ENCODE measurements around the gene SQSTM1. TPM values are rescaled to one million over a fixed set of nuclear protein-coding genes. Genes with fewer than 3 reads are reported as not detected.
A peak's percentile ranks its signal among the peaks of the same experiment; 100 is the strongest.

The SQSTM1 gene
- total RNA-seq, 1 experiment from 2014 or later: 715 TPM

DNA sequence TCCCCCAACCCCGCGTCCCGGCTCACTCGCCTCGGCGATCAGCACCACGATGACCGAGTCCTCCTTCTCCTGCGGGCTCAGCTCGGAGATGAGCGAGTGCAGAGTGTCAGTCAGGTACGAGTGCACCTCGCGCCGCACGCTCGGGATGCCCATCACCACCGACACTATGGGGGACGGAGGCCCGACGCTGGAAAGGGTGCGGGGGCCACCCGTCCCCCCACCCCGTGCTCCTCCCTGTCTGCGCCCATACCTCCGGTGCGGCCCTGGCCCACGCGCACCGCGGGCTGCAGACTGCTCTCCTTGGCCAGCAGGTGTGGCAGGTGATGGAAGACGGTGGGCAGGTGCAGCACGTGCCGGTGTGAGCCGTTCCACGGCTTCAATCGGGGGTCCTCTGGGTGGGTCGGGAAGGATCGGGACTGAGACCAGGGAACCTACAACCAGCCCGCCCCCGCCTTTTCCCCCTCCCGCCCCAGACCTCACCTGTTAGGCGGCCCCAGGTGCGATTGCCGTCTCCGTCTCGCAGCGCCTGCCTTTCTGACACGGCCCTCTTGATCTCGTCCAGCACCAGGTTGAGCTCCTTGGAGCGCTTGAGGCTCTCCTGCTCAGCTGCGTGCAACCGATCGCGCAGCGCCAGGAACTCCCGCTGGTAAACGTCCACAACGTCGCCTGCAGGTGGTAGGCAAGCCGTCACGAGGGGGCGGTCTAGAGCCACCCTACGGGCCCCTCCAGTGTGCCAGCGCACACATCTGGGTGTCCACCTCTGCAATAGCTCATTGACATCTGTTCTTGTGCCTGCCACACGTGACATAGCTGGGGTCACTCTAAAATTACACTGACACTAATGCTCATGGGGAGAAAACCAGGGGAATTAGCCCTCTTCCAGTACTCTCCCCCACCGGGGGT is 19.1 kb upstream of the SQSTM1 start:
- no peak overlapping the region for H2AFZ ChIP-seq
- H3K9me2 ChIP-seq (ENCODE audit: insufficient read depth): no peaks in the 10 kb centered on the region
- ChIA-PET CTCF (interaction anchor here (0.6 kb wide), 1 partner anchor 9 kb away, joined by 8 read pairs; no protein-coding TSS in a partner anchor), POLR2A (ENCODE audit: unreplicated experiment) (no interaction called here)
- H3K36me3 ChIP-seq (ENCODE audit: low read depth): no peaks in the 10 kb centered on the region; the same call in none of the 2 replicates
- intact Hi-C loops (cut with micrococcal nuclease; ENCODE audit: unreplicated experiment): loop anchor here (2.0 to 10.0 kb wide), 2 partner anchors 17 to 103 kb away; partner anchors contain the start of gene TBC1D9B
- BruUV-seq (replicated peaks): no TSS peak
- H3K4me1 ChIP-seq (replicated peaks; ENCODE audit: insufficient read depth): peaks cover 31% of the 10 kb centered on the region
- no peak for TF ChIP-seq EZH2 (IDR thresholded peaks at IDR 0.05; ENCODE audit: low read depth)
- TF ChIP-seq, protein P1, sequence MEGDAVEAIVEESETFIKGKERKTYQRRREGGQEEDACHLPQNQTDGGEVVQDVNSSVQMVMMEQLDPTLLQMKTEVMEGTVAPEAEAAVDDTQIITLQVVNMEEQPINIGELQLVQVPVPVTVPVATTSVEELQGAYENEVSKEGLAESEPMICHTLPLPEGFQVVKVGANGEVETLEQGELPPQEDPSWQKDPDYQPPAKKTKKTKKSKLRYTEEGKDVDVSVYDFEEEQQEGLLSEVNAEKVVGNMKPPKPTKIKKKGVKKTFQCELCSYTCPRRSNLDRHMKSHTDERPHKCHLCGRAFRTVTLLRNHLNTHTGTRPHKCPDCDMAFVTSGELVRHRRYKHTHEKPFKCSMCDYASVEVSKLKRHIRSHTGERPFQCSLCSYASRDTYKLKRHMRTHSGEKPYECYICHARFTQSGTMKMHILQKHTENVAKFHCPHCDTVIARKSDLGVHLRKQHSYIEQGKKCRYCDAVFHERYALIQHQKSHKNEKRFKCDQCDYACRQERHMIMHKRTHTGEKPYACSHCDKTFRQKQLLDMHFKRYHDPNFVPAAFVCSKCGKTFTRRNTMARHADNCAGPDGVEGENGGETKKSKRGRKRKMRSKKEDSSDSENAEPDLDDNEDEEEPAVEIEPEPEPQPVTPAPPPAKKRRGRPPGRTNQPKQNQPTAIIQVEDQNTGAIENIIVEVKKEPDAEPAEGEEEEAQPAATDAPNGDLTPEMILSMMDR (conservative IDR thresholded peaks at IDR 0.05): no peak
- no peak overlapping the region for H3K4me3 ChIP-seq
- no peak overlapping the region for H3K4me2 ChIP-seq
- no peak overlapping the region for H3K27ac ChIP-seq
- peaks cover 44% of the 10 kb centered on the region for H3K79me2 ChIP-seq (ENCODE audit: low read depth)
- peaks cover 34% of the 10 kb centered on the region for H3F3A ChIP-seq (ENCODE audit: insufficient read depth, low read depth)
- H4K20me1 ChIP-seq (ENCODE audit: insufficient read depth): peaks cover 42% of the 10 kb centered on the region
- H3K27me3 ChIP-seq (ENCODE audit: insufficient read depth, low read depth): no peaks in the 10 kb centered on the region
- no peak for DNase-seq
- no peaks in the 10 kb centered on the region for H3K9me3 ChIP-seq (ENCODE audit: insufficient read depth, low read depth)

GRCh38 chr5:179802207-179802883 is 18.4 kb upstream of the SQSTM1 start:
- Histone ChIP-seq H4K20me1 (ENCODE audit: insufficient read depth) (peaks cover 42% of the 10 kb centered on the region), H3K4me2 (peak overlapping the region; percentile 97), H3F3A (ENCODE audit: insufficient read depth, low read depth) (peaks cover 27% of the 10 kb centered on the region), H3K4me3 (no peak overlapping the region), H3K9me3 (ENCODE audit: insufficient read depth, low read depth) (no peaks in the 10 kb centered on the region), H3K4me1 (replicated peaks; ENCODE audit: insufficient read depth) (peaks cover 27% of the 10 kb centered on the region), H3K79me2 (ENCODE audit: low read depth) (peaks cover 44% of the 10 kb centered on the region), H3K9me2 (ENCODE audit: insufficient read depth) (no peaks in the 10 kb centered on the region), H3K27me3 (ENCODE audit: insufficient read depth, low read depth) (no peaks in the 10 kb centered on the region), H2AFZ (no peak overlapping the region), H3K36me3 (ENCODE audit: low read depth) (no peaks in the 10 kb centered on the region; the same call in none of the 2 replicates), H3K27ac (no peak overlapping the region)
- no TSS peak for BruUV-seq (replicated peaks)
- ChIA-PET CTCF (no interaction called here), POLR2A (ENCODE audit: unreplicated experiment) (no interaction called here)
- no peak for DNase-seq
- intact Hi-C loops (cut with micrococcal nuclease; ENCODE audit: unreplicated experiment): loop anchor here (2.0 to 10.0 kb wide), 2 partner anchors 16 to 102 kb away; partner anchors contain the start of gene TBC1D9B
- TF ChIP-seq, protein P1 (conservative IDR thresholded peaks at IDR 0.05): no peak
- TF ChIP-seq EZH2 (IDR thresholded peaks at IDR 0.05; ENCODE audit: low read depth): no peak

DNA sequence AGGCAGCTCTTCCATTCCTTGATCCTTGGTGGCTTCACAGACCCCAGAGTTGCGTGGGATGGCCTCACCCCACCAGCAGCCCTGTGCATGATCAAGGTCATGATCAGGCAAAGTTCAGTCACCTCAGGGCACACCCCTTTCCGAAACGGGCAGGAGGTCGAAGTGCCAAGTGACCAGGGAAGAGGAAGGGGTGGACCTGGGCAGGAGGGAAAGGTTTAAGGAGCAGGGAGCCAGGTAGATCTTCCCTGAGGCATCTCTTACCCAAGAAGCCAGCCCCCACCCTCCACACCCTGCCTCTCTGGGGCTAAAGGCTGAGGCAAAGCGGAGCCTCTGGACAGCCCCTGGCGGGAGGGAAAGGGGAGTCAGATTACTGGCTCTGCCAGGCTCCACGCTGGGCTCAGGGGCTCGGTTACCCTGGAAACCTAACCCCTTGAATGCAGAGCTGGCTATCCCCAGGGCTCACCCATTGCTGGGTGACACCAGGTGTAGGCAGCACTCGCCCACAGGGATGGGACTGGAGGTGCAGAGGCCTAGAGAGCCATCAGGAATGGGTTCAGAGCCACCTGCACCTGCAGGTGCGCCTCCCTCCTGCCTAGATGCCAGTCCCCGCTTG is 17.6 kb upstream of the SQSTM1 start:
- H3K27ac ChIP-seq: no peak overlapping the region
- POLR2A ChIA-PET (ENCODE audit: unreplicated experiment): interaction anchor here (0.7 kb wide), 1 partner anchor 25 kb away, joined by 3 read pairs; no protein-coding TSS in a partner anchor
- H2AFZ ChIP-seq: no peak overlapping the region
- H3K36me3 ChIP-seq (ENCODE audit: low read depth): no peaks in the 10 kb centered on the region; the same call in none of the 2 replicates
- H4K20me1 ChIP-seq (ENCODE audit: insufficient read depth): peaks cover 42% of the 10 kb centered on the region
- H3F3A ChIP-seq (ENCODE audit: insufficient read depth, low read depth): peaks cover 27% of the 10 kb centered on the region
- no TSS peak for BruUV-seq (replicated peaks)
- peak; percentile 56 to 58 for DNase-seq
- TF ChIP-seq EZH2 (IDR thresholded peaks at IDR 0.05; ENCODE audit: low read depth): no peak
- TF ChIP-seq, protein P1 (conservative IDR thresholded peaks at IDR 0.05): no peak
- H3K9me2 ChIP-seq (ENCODE audit: insufficient read depth): no peaks in the 10 kb centered on the region
- no peaks in the 10 kb centered on the region for H3K9me3 ChIP-seq (ENCODE audit: insufficient read depth, low read depth)
- CTCF ChIA-PET: no interaction called here
- no peaks in the 10 kb centered on the region for H3K27me3 ChIP-seq (ENCODE audit: insufficient read depth, low read depth)
- H3K4me3 ChIP-seq: no peak overlapping the region; the same call in 1 of the 2 replicates
- peaks cover 50% of the 10 kb centered on the region for H3K79me2 ChIP-seq (ENCODE audit: low read depth)
- H3K4me2 ChIP-seq: peak overlapping the region; percentile 97
- intact Hi-C loops (cut with micrococcal nuclease; ENCODE audit: unreplicated experiment): loop anchor here (2.0 to 10.0 kb wide), 2 partner anchors 16 to 102 kb away; partner anchors contain the start of gene TBC1D9B
- peaks cover 35% of the 10 kb centered on the region for H3K4me1 ChIP-seq (replicated peaks; ENCODE audit: insufficient read depth)

Measured in PC-9 (cell line).